Choroid plexus epithelial cell (primary cell): Measurements from ENCODE around the gene RAB36.

Source experiments
- DNase-seq: peaks from one replicate; pipeline ENCODE4 v3.0.0-alpha.2; 2010; ENCODE audit warnings: low read depth
- H3K4me3 ChIP-seq: 2 replicates; pipeline ENCODE4 v1.5.1; 2011; ENCODE audit warnings: low read depth, mild to moderate bottlenecking, control low read depth, low read length, moderate library complexity
- CTCF ChIP-seq: conservative IDR thresholded peaks from 2 replicates; pipeline ENCODE4 v1.5.1; 2011; ENCODE audit warnings: low read depth, mild to moderate bottlenecking, control low read depth, inconsistent platforms, low read length, moderate library complexity

Gene RAB36

GRCh38 chr22:23113847-23114720, 31.2 kb upstream of the RAB36 start:
- no peak for TF ChIP-seq CTCF
- H3K4me3 ChIP-seq: no peak overlapping the region
- no peak for DNase-seq

GRCh38 chr22:23114721-23115020, 30.6 kb upstream of the RAB36 start:
- H3K4me3 ChIP-seq: no peak overlapping the region
- DNase-seq: no peak
- TF ChIP-seq CTCF: no peak

GRCh38 chr22:23115369-23115768, 29.9 kb upstream of the RAB36 start:
- TF ChIP-seq CTCF: no peak
- DNase-seq: no peak
- H3K4me3 ChIP-seq: no peak overlapping the region

- TF ChIP-seq CTCF: no peak
- DNase-seq: no peak
- no peak overlapping the region for H3K4me3 ChIP-seq
These were observed 29.3 kb upstream of the RAB36 start for GRCh38 chr22:23115825-23116494.

GRCh38 chr22:23116506-23117263, 28.6 kb upstream of the RAB36 start:
- TF ChIP-seq CTCF: no peak
- no peak overlapping the region for H3K4me3 ChIP-seq
- DNase-seq: no peak

GRCh38 chr22:23117275-23117674, 28.0 kb upstream of the RAB36 start:
- DNase-seq: no peak
- no peak overlapping the region for H3K4me3 ChIP-seq
- no peak for TF ChIP-seq CTCF
